Mesenchymal stem cell (in vitro differentiated cells and primary cell): Measurements from ENCODE around the gene ZNF766.
"Not testable (repeated sequence)": the region's sequence is repeated elsewhere in the genome, so short reads cannot be mapped to it uniquely, and the experiment has no call there.

ENCODE experiments used
- DNase-seq: peaks from one replicate; pipeline ENCODE4 v3.0.0-alpha.2; 2013
- H2AFZ ChIP-seq: one replicate; pipeline ENCODE4 v1.6.1; 2013; ENCODE audit warnings: low read depth, mild to moderate bottlenecking, control low read depth, inconsistent platforms, low read length, moderate library complexity
- H2AK5ac ChIP-seq: 2 replicates; pipeline ENCODE4 v1.6.1; 2013; ENCODE audit warnings: low read length, moderate library complexity, mild to moderate bottlenecking, inconsistent platforms; ENCODE audit not compliant: severe bottlenecking
- H2BK120ac ChIP-seq: one replicate; pipeline ENCODE4 v1.6.1; 2013; ENCODE audit warnings: low read depth, mild to moderate bottlenecking, inconsistent platforms, low read length, moderate library complexity
- H2BK12ac ChIP-seq, 2 experiments: one replicate each; pipeline ENCODE4 v1.6.1; 2013; ENCODE audit warnings: inconsistent platforms in 2 of 2, low read length in 2 of 2, mild to moderate bottlenecking in 2 of 2, moderate library complexity in 2 of 2, control low read depth in 1 of 2
- H2BK15ac ChIP-seq: one replicate; pipeline ENCODE4 v1.6.1; 2013; ENCODE audit warnings: mild to moderate bottlenecking, low read depth, inconsistent platforms; ENCODE audit not compliant: poor library complexity, severe bottlenecking
- H2BK5ac ChIP-seq: 2 replicates; pipeline ENCODE4 v1.6.1; 2013; ENCODE audit warnings: low read depth, mild to moderate bottlenecking, low read length, control low read depth, inconsistent platforms; ENCODE audit not compliant: poor library complexity, severe bottlenecking
- H3K14ac ChIP-seq, 2 experiments: one replicate each; pipeline ENCODE4 v1.6.1; 2013; ENCODE audit warnings: inconsistent platforms in 2 of 2, low read length in 2 of 2, control low read depth in 1 of 2, mild to moderate bottlenecking in 1 of 2, moderate library complexity in 1 of 2
- H3K18ac ChIP-seq, 2 experiments: one replicate each; pipeline ENCODE4 v1.6.1; 2013; ENCODE audit warnings: inconsistent platforms in 2 of 2, low read length in 2 of 2, control low read depth in 1 of 2, low read depth in 1 of 2, mild to moderate bottlenecking in 1 of 2
- H3K23ac ChIP-seq, 2 experiments: one replicate each; pipeline ENCODE4 v1.6.1; 2013; ENCODE audit warnings: inconsistent platforms in 2 of 2, low read length in 2 of 2, mild to moderate bottlenecking in 2 of 2, moderate library complexity in 2 of 2, control low read depth in 1 of 2
- H3K27ac ChIP-seq: 2 replicates; pipeline ENCODE4 v1.5.1; 2013; ENCODE audit warnings: mild to moderate bottlenecking, moderate library complexity, low read length, control low read depth, inconsistent platforms; ENCODE audit not compliant: poor library complexity, severe bottlenecking
- H3K27me3 ChIP-seq, 2 experiments: 2 replicates each; pipeline versions ENCODE4 v1.6.1 to v1.7.0; 2013; ENCODE audit warnings: low read length in 2 of 2, mild to moderate bottlenecking in 2 of 2, moderate library complexity in 2 of 2, control low read depth in 1 of 2, inconsistent platforms in 1 of 2; ENCODE audit not compliant: control insufficient read depth in 1 of 2, insufficient read depth in 1 of 2
- H3K36me3 ChIP-seq, 2 experiments: 2 replicates each; pipeline versions ENCODE4 v1.6.1 to v1.7.0; 2013; ENCODE audit warnings: low read length in 2 of 2, control low read depth in 1 of 2, inconsistent platforms in 1 of 2, low read depth in 1 of 2, mild to moderate bottlenecking in 1 of 2; ENCODE audit not compliant: insufficient read depth in 2 of 2, control insufficient read depth in 1 of 2
- H3K4ac ChIP-seq, 2 experiments: one replicate each; pipeline ENCODE4 v1.6.1; 2013; ENCODE audit warnings: inconsistent platforms in 2 of 2, low read length in 2 of 2, mild to moderate bottlenecking in 2 of 2, moderate library complexity in 2 of 2, control low read depth in 1 of 2, low read depth in 1 of 2
- H3K4me1 ChIP-seq: 2 replicates; pipeline ENCODE4 v1.6.1; 2013; ENCODE audit warnings: low read depth, low read length, control low read depth; ENCODE audit not compliant: control insufficient read depth, insufficient read depth
- H3K4me2 ChIP-seq: 2 replicates; pipeline ENCODE4 v1.6.1; 2013; ENCODE audit warnings: low read length, mild to moderate bottlenecking, inconsistent platforms; ENCODE audit not compliant: poor library complexity, severe bottlenecking
- H3K4me3 ChIP-seq, 2 experiments: 2 replicates each; pipeline versions ENCODE4 v1.5.1 to v1.7.0; 2013; ENCODE audit warnings: low read length in 2 of 2, mild to moderate bottlenecking in 2 of 2, control low read depth in 1 of 2, low read depth in 1 of 2; ENCODE audit not compliant: insufficient read depth in 1 of 2
- H3K79me1 ChIP-seq: replicated peaks from 2 replicates; pipeline ENCODE4 v1.6.1; 2013; ENCODE audit warnings: mild to moderate bottlenecking, control low read depth, low read length, inconsistent platforms; ENCODE audit not compliant: poor library complexity, severe bottlenecking
- H3K9ac ChIP-seq: 2 replicates; pipeline ENCODE4 v1.7.0; 2013; ENCODE audit warnings: mild to moderate bottlenecking, low read length, moderate library complexity
- H3K9me3 ChIP-seq: 2 replicates; pipeline ENCODE4 v1.7.0; 2013; ENCODE audit warnings: mild to moderate bottlenecking, low read length; ENCODE audit not compliant: control insufficient read depth
- H4K8ac ChIP-seq: one replicate; pipeline ENCODE4 v1.6.1; 2013; ENCODE audit warnings: inconsistent platforms, mild to moderate bottlenecking, low read length, moderate library complexity
- H4K91ac ChIP-seq: one replicate; pipeline ENCODE4 v1.6.1; 2013; ENCODE audit warnings: mild to moderate bottlenecking, low read length, inconsistent platforms
- WGBS: methylation state at CpG from one replicate; pipeline ENCODE4 v1.1.7; 2013; ENCODE audit warnings: mixed read lengths; 5-methylcytosine and 5-hydroxymethylcytosine counted together

Gene ZNF766

GRCh38 chr19:52291781-52292180 lies 22.4 kb downstream of the ZNF766 start:
- H3K9ac ChIP-seq, result no peak overlapping the region
- no peak overlapping the region for H3K23ac ChIP-seq
- WGBS, result 96% methylated on average over 3 of the region's 3 CpGs

GRCh38 chr19:52292946-52293345 lies 23.6 kb downstream of the ZNF766 start:
- not testable (repeated sequence) for H4K91ac ChIP-seq, H3K27ac ChIP-seq, H4K8ac ChIP-seq, H2BK120ac ChIP-seq, H2AFZ ChIP-seq, H3K4me2 ChIP-seq, H3K27me3 ChIP-seq, H3K18ac ChIP-seq, H3K4me1 ChIP-seq, H3K4ac ChIP-seq, H2AK5ac ChIP-seq, DNase-seq, H3K23ac ChIP-seq, H2BK5ac ChIP-seq, H2BK12ac ChIP-seq, H2BK15ac ChIP-seq, H3K9ac ChIP-seq, H3K4me3 ChIP-seq, H3K14ac ChIP-seq
- Histone ChIP-seq H3K36me3 (peaks cover 35 to 38% of the 10 kb centered on the region in 2 experiments), H3K9me3 (peaks cover 19% of the 10 kb centered on the region), H3K79me1 (peaks cover 26% of the 10 kb centered on the region)
- 100% methylated on average over 6 of the region's 6 CpGs for WGBS

More at GRCh38 chr19:52291781-52292180, 22.4 kb downstream of the ZNF766 start:
- Histone ChIP-seq H2BK5ac (no peak overlapping the region), H3K18ac (no peak overlapping the region), H2BK120ac (no peak overlapping the region), H4K8ac (no peak overlapping the region), H2AFZ (no peak overlapping the region), H3K79me1 (peaks cover 20% of the 10 kb centered on the region), H2BK12ac (no peak overlapping the region), H4K91ac (no peak overlapping the region), H3K14ac (no peak overlapping the region), H3K36me3 (peaks cover 39 to 44% of the 10 kb centered on the region in 2 experiments), H3K27me3 (no peaks in the 10 kb centered on the region), H2AK5ac (no peak overlapping the region), H3K4me1 (no peaks in the 10 kb centered on the region), H3K4ac (no peak overlapping the region), H3K9me3 (peaks cover 25% of the 10 kb centered on the region), H2BK15ac (no peak overlapping the region), H3K27ac (no peak overlapping the region), H3K4me2 (no peak overlapping the region), H3K4me3 (no peak overlapping the region)
- no peak for DNase-seq

DNA sequence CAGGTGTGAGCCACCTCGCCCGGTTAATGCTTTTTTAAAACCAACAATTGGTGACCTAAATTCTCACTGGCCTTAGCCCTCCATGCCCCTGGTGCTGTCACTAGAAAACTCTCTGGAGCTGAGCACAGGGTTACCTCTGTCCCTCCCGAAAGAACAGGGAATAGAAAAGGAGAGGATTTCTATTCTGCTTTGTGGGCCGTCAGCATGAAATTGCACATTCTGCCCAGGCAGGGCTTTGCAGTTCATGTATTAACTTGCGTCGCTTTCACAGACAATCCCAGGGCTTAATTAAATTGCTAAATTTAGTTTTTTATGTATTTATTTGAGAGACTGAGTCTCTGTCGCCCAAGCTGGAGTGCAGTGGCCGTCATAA lies 27.0 kb downstream of the ZNF766 start:
- Histone ChIP-seq H2BK12ac (no peak overlapping the region), H3K4me2 (peak overlapping the region; percentile 85), H2AFZ (peak overlapping the region; percentile 6), H3K9ac (peak overlapping the region; percentile 77), H4K8ac (no peak overlapping the region), H2BK15ac (no peak overlapping the region), H3K4me3 (peak overlapping the region; percentile 52 to 81), H3K36me3 (peaks cover 34 to 35% of the 10 kb centered on the region in 2 experiments), H3K4me1 (peaks cover 3% of the 10 kb centered on the region), H3K9me3 (peaks cover 23% of the 10 kb centered on the region), H3K23ac (no peak overlapping the region), H2BK120ac (no peak overlapping the region), H3K14ac (no peak overlapping the region), H3K79me1 (peaks cover 37% of the 10 kb centered on the region), H4K91ac (no peak overlapping the region), H3K18ac (peak overlapping the region in 1 of 2 experiments; percentile 16), H3K4ac (no peak overlapping the region), H2BK5ac (no peak overlapping the region), H3K27me3 (no peaks in the 10 kb centered on the region), H2AK5ac (no peak overlapping the region), H3K27ac (peak overlapping the region; percentile 54)
- WGBS, result 44% methylated on average over 8 of the region's 8 CpGs
- DNase-seq, result no peak

DNA sequence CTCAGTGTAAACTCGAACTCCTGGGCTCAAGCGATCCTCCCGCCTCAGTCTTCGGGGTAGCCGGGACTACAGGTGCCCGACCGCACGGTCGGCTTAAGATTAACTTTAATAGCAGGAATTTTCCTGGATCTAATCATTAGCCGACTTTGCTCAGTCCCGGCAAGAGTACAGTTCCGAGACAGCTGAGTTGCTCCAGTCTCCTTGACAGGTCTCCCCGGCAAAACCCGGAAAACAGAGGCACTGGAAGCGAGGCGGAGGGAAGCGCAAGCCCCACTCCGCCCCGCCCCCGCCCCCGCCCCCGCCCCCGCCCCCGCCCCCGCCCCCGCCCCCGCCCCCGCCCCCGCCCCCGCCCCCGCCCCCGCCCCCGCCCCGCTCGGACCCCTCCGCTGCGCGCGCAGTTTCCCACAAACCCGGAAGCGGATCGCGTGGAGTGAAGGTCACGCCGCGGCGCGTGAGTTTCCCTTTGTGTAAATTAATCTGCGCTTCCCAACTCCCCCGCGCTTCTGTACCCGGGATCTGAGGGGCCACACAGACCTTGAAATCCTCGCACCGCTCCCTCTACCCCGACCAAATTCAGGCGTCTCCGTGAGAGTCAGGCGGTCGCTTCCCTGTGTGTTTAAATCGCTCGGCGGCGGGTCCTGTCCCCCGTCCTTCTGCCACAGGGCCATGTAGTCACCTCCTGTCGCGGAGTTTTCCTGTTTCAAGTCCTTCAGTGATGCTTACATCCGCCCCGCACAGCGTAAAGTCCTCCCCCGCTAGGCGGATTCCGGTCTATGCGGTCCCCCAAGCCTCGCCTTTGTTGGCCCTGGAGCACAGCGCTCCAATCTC lies 27.6 kb downstream of the ZNF766 start, which contains the start of gene ZNF480:
Gene ZNF480 (plus strand): TSS at position 397 of the 828 bp plus-strand sequence. CDS start 3,244 bp downstream, outside the sequence.
- Histone ChIP-seq H3K4ac (peak within 1 kb of the TSS; percentile 93 to 94), H3K9ac (peak within 1 kb of the TSS; percentile 100), H2BK120ac (peak within 1 kb of the TSS; percentile 79), H3K23ac (no peak within 1 kb of the TSS), H3K79me1 (peaks cover 37% of the 10 kb centered on the region), H2AFZ (peak within 1 kb of the TSS; percentile 20), H2BK15ac (no peak within 1 kb of the TSS), H3K27ac (peak within 1 kb of the TSS; percentile 97), H3K14ac (peak within 1 kb of the TSS in 1 of 2 experiments; percentile 87), H3K27me3 (no peaks in the 10 kb centered on the region), H2AK5ac (peak within 1 kb of the TSS; percentile 45), H2BK12ac (no peak within 1 kb of the TSS), H3K4me1 (peaks cover 3% of the 10 kb centered on the region), H2BK5ac (no peak within 1 kb of the TSS), H3K4me3 (peak within 1 kb of the TSS; percentile 87 to 97), H3K4me2 (peak within 1 kb of the TSS; percentile 85), H3K36me3 (peaks cover 31 to 37% of the 10 kb centered on the region in 2 experiments), H3K9me3 (peaks cover 29% of the 10 kb centered on the region), H3K18ac (peak within 1 kb of the TSS; percentile 92 to 94), H4K91ac (peak within 1 kb of the TSS; percentile 89), H4K8ac (peak within 1 kb of the TSS; percentile 91)
- WGBS, result 2% methylated on average over 53 of the region's 75 CpGs
- DNase-seq, result peak; percentile 82
